ENCODE results near the gene HNRNPAB. TPM values are rescaled to one million over a fixed set of nuclear protein-coding genes. Genes with fewer than 3 reads are reported as not detected.

Gene HNRNPAB
- total RNA-seq = 10 to 100 TPM; 41.4 to 59.4 TPM
- 10 to 100 TPM; 33.7 to 66.3 TPM for polyA plus RNA-seq

- Histone ChIP-seq H3K36me3 (ENCODE audit: control insufficient read depth in 4 of 4, insufficient read depth in 3 of 4, low read depth in 1 of 4, low read length in 3 of 4) (peaks cover 11 to 30% (median 22%) of the 10 kb centered on the region in 4 donors), H3K9ac (ENCODE audit: low read depth in 1 of 2, low read length in 2 of 2) (peak within 1 kb of the TSS; percentile 78 to 86), H3K27me3 (ENCODE audit: control insufficient read depth in 4 of 4, insufficient read depth in 4 of 4, low read length in 3 of 4) (no peaks in the 10 kb centered on the region), H3K4me3 (ENCODE audit: low read depth in 1 of 3, low read length in 3 of 3) (peak within 1 kb of the TSS; percentile 88 to 99 (median 97)), H3K27ac (ENCODE audit: low read depth in 1 of 2, low read length in 2 of 2) (peak within 1 kb of the TSS; percentile 80 to 93), H3K9me3 (ENCODE audit: control insufficient read depth in 4 of 4, low read length in 3 of 4) (no peaks in the 10 kb centered on the region), H3K4me1 (ENCODE audit: control insufficient read depth in 4 of 4, insufficient read depth in 4 of 4, low read length in 3 of 4) (peaks cover 9 to 31% (median 29%) of the 10 kb centered on the region in 4 donors)
- under 1% methylated on average over 96 of the region's 96 CpGs for WGBS
- peak; percentile 97 for DNase-seq (ENCODE audit: low spot score)
- TF ChIP-seq ATF3 (IDR thresholded peaks at IDR 0.05) = no peak
- no peak for TF ChIP-seq EGR1 (IDR thresholded peaks at IDR 0.05; ENCODE audit: low read depth in 2 of 2)
- TF ChIP-seq MAX (IDR thresholded peaks at IDR 0.05) = peak; percentile 82
- TF ChIP-seq SP1 (IDR thresholded peaks at IDR 0.05) = peak; percentile 99
- no peak for TF ChIP-seq HNF4A (conservative IDR thresholded peaks at IDR 0.05)
- peak; percentile 84 for TF ChIP-seq TAF1 (conservative IDR thresholded peaks at IDR 0.05)
- no peak for TF ChIP-seq RAD21 (IDR thresholded peaks at IDR 0.05)
- peak; percentile 72 for TF ChIP-seq YY1 (IDR thresholded peaks at IDR 0.05)
- TF ChIP-seq REST (IDR thresholded peaks at IDR 0.05) = peak; percentile 81
Measured at GRCh38 chr5:178204182-178204934, at the start of gene HNRNPAB. Gene HNRNPAB, plus strand, starts transcription at chr5:178204533. Its CDS starts 305 bp downstream, at chr5:178204838.

- WGBS = 93% methylated on average over 8 of the region's 8 CpGs
- no peak overlapping the region for H3K27ac ChIP-seq (ENCODE audit: low read depth in 1 of 2, low read length in 2 of 2)
Measured at GRCh38 chr5:178155065-178155464, 49.3 kb upstream of the HNRNPAB start.

More at GRCh38 chr5:178155065-178155464, 49.3 kb upstream of the HNRNPAB start:
- no peak for DNase-seq (ENCODE audit: low spot score)
- Histone ChIP-seq H3K9me3 (ENCODE audit: control insufficient read depth in 4 of 4, low read length in 3 of 4) (no peaks in the 10 kb centered on the region), H3K27me3 (ENCODE audit: control insufficient read depth in 4 of 4, insufficient read depth in 4 of 4, low read length in 3 of 4) (no peaks in the 10 kb centered on the region), H3K9ac (ENCODE audit: low read depth in 1 of 2, low read length in 2 of 2) (no peak overlapping the region), H3K36me3 (ENCODE audit: control insufficient read depth in 4 of 4, insufficient read depth in 3 of 4, low read depth in 1 of 4, low read length in 3 of 4) (peaks cover 0 to 9% (median under 1%) of the 10 kb centered on the region in 4 donors), H3K4me1 (ENCODE audit: control insufficient read depth in 4 of 4, insufficient read depth in 4 of 4, low read length in 3 of 4) (peaks cover 5 to 16% (median 11%) of the 10 kb centered on the region in 4 donors), H3K4me3 (ENCODE audit: low read depth in 1 of 3, low read length in 3 of 3) (no peak overlapping the region)
- TF ChIP-seq ZBTB33 (IDR thresholded peaks at IDR 0.05) (no peak), HNF4A (conservative IDR thresholded peaks at IDR 0.05) (no peak), EGR1 (IDR thresholded peaks at IDR 0.05; ENCODE audit: low read depth in 2 of 2) (no peak), ATF3 (IDR thresholded peaks at IDR 0.05) (no peak), RXRA (IDR thresholded peaks at IDR 0.05) (no peak), FOXA2 (IDR thresholded peaks at IDR 0.05) (no peak), RAD21 (IDR thresholded peaks at IDR 0.05) (no peak), YY1 (IDR thresholded peaks at IDR 0.05) (no peak), HNF4G (IDR thresholded peaks at IDR 0.05) (no peak)
